Stimulated activated CD8-positive, alpha-beta memory T cell treated with anti-CD3 and anti-CD28 coated beads, Interleukin-4, amount 100 ng/mL, for 24 hours (primary cell): Measurements from ENCODE around the gene LIMS1.
"Not testable (repeated sequence)": the region's sequence is repeated elsewhere in the genome, so short reads cannot be mapped to it uniquely, and the experiment has no call there.

Source experiments
- DNase-seq: peaks from one replicate; pipeline ENCODE4 v3.0.0-alpha.2; 2020; ENCODE audit warnings: low read depth

The LIMS1 gene

GRCh38 chr2:108664089-108664488 is 129.8 kb downstream of the LIMS1 start:
- DNase-seq, result not testable (repeated sequence)

- DNase-seq, result not testable (repeated sequence)
Observed at GRCh38 chr2:108664979-108665378, 130.7 kb downstream of the LIMS1 start.

- DNase-seq, result not testable (repeated sequence)
Observed at GRCh38 chr2:108665975-108666374, 131.7 kb downstream of the LIMS1 start.

- DNase-seq, result not testable (repeated sequence)
Observed at GRCh38 chr2:108667140-108667539, 132.9 kb downstream of the LIMS1 start.

GRCh38 chr2:108670282-108670681 is 136.0 kb downstream of the LIMS1 start:
- not testable (repeated sequence) for DNase-seq

- not testable (repeated sequence) for DNase-seq
Observed at GRCh38 chr2:108672200-108672805, 138.0 kb downstream of the LIMS1 start.

GRCh38 chr2:108676522-108676921 is 142.3 kb downstream of the LIMS1 start:
- DNase-seq, result not testable (repeated sequence)

GRCh38 chr2:108677239-108677744 is 143.0 kb downstream of the LIMS1 start:
- DNase-seq, result not testable (repeated sequence)

GRCh38 chr2:108678198-108678651 is 144.0 kb downstream of the LIMS1 start:
- DNase-seq, result not testable (repeated sequence)

GRCh38 chr2:108680805-108681204 is 146.5 kb downstream of the LIMS1 start:
- not testable (repeated sequence) for DNase-seq

- not testable (repeated sequence) for DNase-seq
Observed at GRCh38 chr2:108688818-108689756, 154.8 kb downstream of the LIMS1 start.

- not testable (repeated sequence) for DNase-seq
Observed at GRCh38 chr2:108690001-108690400, 155.7 kb downstream of the LIMS1 start.

- no peak for DNase-seq
Observed at GRCh38 chr2:108691447-108691846, 157.2 kb downstream of the LIMS1 start.

- DNase-seq, result no peak
Observed at GRCh38 chr2:108701208-108701607, 166.9 kb downstream of the LIMS1 start.

GRCh38 chr2:108701806-108702205 is 167.5 kb downstream of the LIMS1 start:
- DNase-seq, result no peak

- no peak for DNase-seq
Observed at GRCh38 chr2:108704871-108705270, 170.6 kb downstream of the LIMS1 start.

- DNase-seq, result no peak
Observed at GRCh38 chr2:108707300-108707699, 173.0 kb downstream of the LIMS1 start.

GRCh38 chr2:108716971-108717370 is 182.7 kb downstream of the LIMS1 start:
- DNase-seq, result not testable (repeated sequence)

- peak; percentile 89 for DNase-seq
Observed at GRCh38 chr2:108719149-108720044, 185.1 kb downstream of the LIMS1 start, which contains the start of gene RANBP2. TSS of gene RANBP2 (plus strand) at chr2:108719482. CDS start at chr2:108719607, 125 bp downstream.

- not testable (repeated sequence) for DNase-seq
Observed at GRCh38 chr2:108726048-108726447, 191.8 kb downstream of the LIMS1 start.

GRCh38 chr2:108734656-108735055 is 200.4 kb downstream of the LIMS1 start:
- DNase-seq, result not testable (repeated sequence)
